Adrenal gland (tissue), 12 donors: ENCODE data around the gene CEP112. TPM values are rescaled to one million over a fixed set of nuclear protein-coding genes. Genes with fewer than 3 reads are reported as not detected.

Source experiments
- DNase-seq, 7 donors: peaks; one replicate each; pipeline ENCODE4 v3.0.0-alpha.2; 2019 to 2020
- H3K27ac ChIP-seq, 5 donors: fragments of 200-600 bp; sonication (generic) in 4 of 5; 1 replicate in 3 of 5; 2 replicates in 2 of 5; pipeline versions ENCODE4 v1.5.1 to v1.8.0; 2016 to 2020; ENCODE audit warnings: mild to moderate bottlenecking in 1 of 5
- H3K27me3 ChIP-seq: fragments of 200-600 bp; 2 replicates; pipeline ENCODE4 v1.8.0; 2021
- H3K36me3 ChIP-seq, 2 donors: fragments of 200-600 bp; replicated peaks in 1 of 2; 1 replicate in 1 of 2; 2 replicates in 1 of 2; pipeline versions ENCODE4 v1.5.1 to v1.8.0; 2018 to 2022
- H3K4me1 ChIP-seq, 2 donors: fragments of 200-600 bp; replicated peaks in 1 of 2; 1 replicate in 1 of 2; 2 replicates in 1 of 2; pipeline versions ENCODE4 v1.5.1 to v1.8.0; 2018 to 2021
- H3K4me3 ChIP-seq, 4 donors: fragments of 200-600 bp; sonication (generic) in 3 of 4; one replicate each; pipeline ENCODE4 v1.5.1; 2016 to 2018
- H3K9me3 ChIP-seq, 3 donors: fragments of 200-600 bp; sonication (generic) in 1 of 3; replicated peaks in 1 of 3; 1 replicate in 2 of 3; 2 replicates in 1 of 3; pipeline versions ENCODE4 v1.5.1 to v1.8.0; 2016 to 2021
- CTCF ChIP-seq, 6 experiments: fragments of 450-650 bp in 4 of 6; fragments of 200-600 bp in 2 of 6; sonication (generic) in 1 of 6; IDR thresholded peaks; 1 replicate in 5 of 6; 2 replicates in 1 of 6; pipeline versions ENCODE4 v1.5.1 to v1.8.0; 2016 to 2021; ENCODE audit warnings: antibody characterized with exemption in 6 of 6, mild to moderate bottlenecking in 2 of 6, moderate library complexity in 1 of 6
- POLR2A ChIP-seq, 2 donors: fragments of 450-650 bp; IDR thresholded peaks; one replicate each; pipeline ENCODE4 v1.6.1; 2017; ENCODE audit warnings: antibody characterized with exemption in 2 of 2, mild to moderate bottlenecking in 2 of 2, moderate library complexity in 1 of 2
- WGBS, 4 donors: extraction: QIAGEN DNeasy Blood & Tissue Kit in 2 of 4; methylation state at CpG; one replicate each; pipeline versions ENCODE4 v1.1.5 to v1.1.7; 2013 to 2017; 5-methylcytosine and 5-hydroxymethylcytosine counted together
- intact Hi-C, 2 donors: fragments of 100-400 bp; cut with DNase I; formaldehyde crosslinking; loops; one replicate each; pipeline versions ENCODE4 v1.14.1 to v1.15.0; 2022 to 2023
- polyA plus RNA-seq, 3 donors: library from polyadenylated mRNA; stranded (reverse); fragments of 200-250 nt in 2 of 3; fragments of 350-450 nt in 1 of 3; fragmentation: Illumina TruSeq in 1 of 3; extraction: RNeasy Lipid Tissue Mini Kit (QIAGEN cat#74804) in 1 of 3; gene quantifications; one replicate each; pipeline ENCODE4 v1.2.3, GENCODE V29; 2013 to 2014
- total RNA-seq, 9 donors: library from RNA; depleted of rRNA in 4 of 9; stranded (reverse); fragments of >200 nt in 4 of 9; fragments of 120-200 nt in 1 of 9; fragmentation: NEBNext Ultra II Directional in 1 of 9; extraction: Animal tissue kit (Norgen Biotek cat#: 25700) in 1 of 9; gene quantifications; one replicate each; pipeline versions ENCODE4 v1.1.0 to v1.2.4, GENCODE V29; 2013 to 2023
- donor health status: healthy with polysubstance abuse.
- donor health status: Bipolar disorder and iron deficiency.
- donor health status: DM: yes; HTN: yes; CAD: no.
- donor health status: DM: no; HTN: no; CAD: no.
- donor health status: DM: no; HTN: no; CAD: no.
- donor health status: DM: yes; HTN: yes; CAD: no.

The CEP112 gene
- total and polyA plus RNA-seq, 12 donors, result 4.2 to 24.1 (median 9.6) TPM

- peak in 2 of 7 donors; percentile 48 for DNase-seq
- H3K27ac ChIP-seq, result peak overlapping the region in 1 of 5 donors; percentile 1
- whole genome bisulfite sequencing, 4 donors, result 89 to 96% (median 94%) methylated on average over 2 of the region's 2 CpGs
Measured at GRCh38 chr17:65609749-65610148, 582.2 kb downstream of the CEP112 start.

GRCh38 chr17:65609286-65609685 lies 582.6 kb downstream of the CEP112 start:
- DNase-seq, result peak in 2 of 7 donors; percentile 43 to 53

More at GRCh38 chr17:65609749-65610148, 582.2 kb downstream of the CEP112 start:
- Histone ChIP-seq H3K36me3 (no peaks in the 10 kb centered on the region), H3K27me3 (no peaks in the 10 kb centered on the region), H3K4me3 (no peak overlapping the region), H3K4me1 (peaks cover 8 to 13% of the 10 kb centered on the region in 2 donors), H3K9me3 (no peaks in the 10 kb centered on the region)
- TF ChIP-seq CTCF (IDR thresholded peaks at IDR 0.05) (no peak), POLR2A (IDR thresholded peaks at IDR 0.05) (no peak)
- intact Hi-C loops, result no loop called here

GRCh38 chr17:65604070-65604469 lies 587.9 kb downstream of the CEP112 start:
- peaks cover 7 to 9% of the 10 kb centered on the region in 2 donors for H3K4me1 ChIP-seq
- WGBS, 4 donors, result 56 to 84% (median 66%) methylated on average over 4 of the region's 4 CpGs
- no peaks in the 10 kb centered on the region for H3K36me3 ChIP-seq

More at GRCh38 chr17:65609286-65609685, 582.6 kb downstream of the CEP112 start:
- Histone ChIP-seq H3K36me3 (no peaks in the 10 kb centered on the region), H3K27ac (peak overlapping the region in 1 of 5 donors; percentile 1), H3K9me3 (no peaks in the 10 kb centered on the region), H3K4me3 (no peak overlapping the region), H3K27me3 (no peaks in the 10 kb centered on the region), H3K4me1 (peaks cover 8 to 13% of the 10 kb centered on the region in 2 donors)
- 18 to 58% (median 48%) methylated on average over 2 of the region's 2 CpGs for WGBS, 4 donors
- intact Hi-C loops, result no loop called here
- TF ChIP-seq POLR2A (IDR thresholded peaks at IDR 0.05) (no peak), CTCF (IDR thresholded peaks at IDR 0.05) (no peak)

GRCh38 chr17:65601881-65602280 lies 590.1 kb downstream of the CEP112 start:
- H3K27me3 ChIP-seq, result no peaks in the 10 kb centered on the region
- peaks cover 4 to 8% of the 10 kb centered on the region in 2 donors for H3K4me1 ChIP-seq
- no peaks in the 10 kb centered on the region for H3K36me3 ChIP-seq
- intact Hi-C loops, result no loop called here
- H3K27ac ChIP-seq, result no peak overlapping the region
- H3K4me3 ChIP-seq, result no peak overlapping the region
- H3K9me3 ChIP-seq, result no peaks in the 10 kb centered on the region
- no peak for DNase-seq
- TF ChIP-seq POLR2A (IDR thresholded peaks at IDR 0.05), result no peak
- no peak for TF ChIP-seq CTCF (IDR thresholded peaks at IDR 0.05)
- WGBS, 4 donors, result 93 to 96% (median 96%) methylated on average over 2 of the region's 2 CpGs

More at GRCh38 chr17:65604070-65604469, 587.9 kb downstream of the CEP112 start:
- Histone ChIP-seq H3K9me3 (no peaks in the 10 kb centered on the region), H3K27me3 (no peaks in the 10 kb centered on the region), H3K4me3 (no peak overlapping the region), H3K27ac (no peak overlapping the region)
- intact Hi-C loops, result no loop called here
- TF ChIP-seq POLR2A (IDR thresholded peaks at IDR 0.05) (no peak), CTCF (IDR thresholded peaks at IDR 0.05) (no peak)
- DNase-seq, result no peak
